ENCODE data around the gene EIF3K.
"Not testable (repeated sequence)": the region's sequence is repeated elsewhere in the genome, so short reads cannot be mapped to it uniquely, and the experiment has no call there.

Gene EIF3K

GRCh38 chr19:38619361-38620174 lies 580 bp downstream of the EIF3K start:
- no peak for DNase-seq (ENCODE audit: low read depth)

- DNase-seq (ENCODE audit: low read depth) = no peak
Measured at GRCh38 chr19:38624822-38625221, 5.8 kb downstream of the EIF3K start.

- DNase-seq (ENCODE audit: low read depth) = no peak
Measured at GRCh38 chr19:38626401-38626800, 7.4 kb downstream of the EIF3K start.

- no peak for DNase-seq (ENCODE audit: low read depth)
Measured at GRCh38 chr19:38629568-38629967, 10.6 kb downstream of the EIF3K start.

- DNase-seq (ENCODE audit: low read depth) = not testable (repeated sequence)
Measured at GRCh38 chr19:38631301-38631700, 12.3 kb downstream of the EIF3K start.

- DNase-seq (ENCODE audit: low read depth) = not testable (repeated sequence)
Measured at GRCh38 chr19:38631811-38632475, 13.0 kb downstream of the EIF3K start.

GRCh38 chr19:38632476-38633213 lies 13.7 kb downstream of the EIF3K start:
- DNase-seq (ENCODE audit: low read depth) = no peak

- DNase-seq (ENCODE audit: low read depth) = peak; percentile 50
Measured at GRCh38 chr19:38634757-38635482, 15.9 kb downstream of the EIF3K start.

- no peak for DNase-seq (ENCODE audit: low read depth)
Measured at GRCh38 chr19:38635483-38636399, 16.8 kb downstream of the EIF3K start.

GRCh38 chr19:38638461-38638860 lies 19.5 kb downstream of the EIF3K start:
- DNase-seq (ENCODE audit: low read depth) = no peak

- DNase-seq (ENCODE audit: low read depth) = no peak
Measured at GRCh38 chr19:38639679-38640078, 20.7 kb downstream of the EIF3K start.

- no peak for DNase-seq (ENCODE audit: low read depth)
Measured at GRCh38 chr19:38640368-38640767, 21.4 kb downstream of the EIF3K start.

- DNase-seq (ENCODE audit: low read depth) = no peak
Measured at GRCh38 chr19:38642176-38642575, 23.2 kb downstream of the EIF3K start.

- DNase-seq (ENCODE audit: low read depth) = no peak
Measured at GRCh38 chr19:38644719-38645118, 25.7 kb downstream of the EIF3K start.

GRCh38 chr19:38647368-38647965 lies 28.5 kb downstream of the EIF3K start, which contains the start of gene ACTN4:
Gene ACTN4 (plus strand): TSS chr19:38647649. CDS start chr19:38647746, 97 bp downstream.
- peak; percentile 100 for DNase-seq (ENCODE audit: low read depth)

- DNase-seq (ENCODE audit: low read depth) = no peak
Measured at GRCh38 chr19:38647966-38648768, 29.2 kb downstream of the EIF3K start.

GRCh38 chr19:38648769-38649304 lies 29.8 kb downstream of the EIF3K start:
- no peak for DNase-seq (ENCODE audit: low read depth)

GRCh38 chr19:38649305-38650171 lies 30.6 kb downstream of the EIF3K start:
- no peak for DNase-seq (ENCODE audit: low read depth)
